Measurements from ENCODE around the gene POLR2A.

- TF ChIP-seq POLR2AphosphoS5 (IDR thresholded peaks at IDR 0.05; ENCODE audit: borderline replicate concordance, low read depth, low read length) (no peak), EZH2 (IDR thresholded peaks at IDR 0.05) (no peak), FOXP2 (optimal IDR thresholded peaks at IDR 0.05; ENCODE audit: control extremely low read depth, extremely low read length, insufficient read depth) (no peak)
Measured at GRCh38 chr17:7491583-7491982, 7.4 kb downstream of the POLR2A start.

Data from SK-N-MC (cell line).